Breast epithelium (tissue), 4 donors: ENCODE measurements around the gene BRIX1. TPM values are rescaled to one million over a fixed set of nuclear protein-coding genes. Genes with fewer than 3 reads are reported as not detected.

Source experiments
- DNase-seq, 2 donors: peaks; one replicate each; pipeline ENCODE4 v3.0.0-alpha.2; 2019; ENCODE audit warnings: low spot score in 2 of 2
- H3K27ac ChIP-seq, 2 donors: fragments of 200-600 bp; sonication (generic) in 1 of 2; one replicate each; pipeline ENCODE4 v1.5.1; 2016 to 2019; ENCODE audit warnings: mild to moderate bottlenecking in 1 of 2
- H3K27me3 ChIP-seq, 2 donors: fragments of 200-600 bp; sonication (generic) in 1 of 2; one replicate each; pipeline versions ENCODE4 v1.5.1 to v1.6.0; 2017 to 2019; ENCODE audit warnings: control low read depth in 1 of 2, mild to moderate bottlenecking in 1 of 2
- H3K36me3 ChIP-seq: fragments of 200-600 bp; one replicate; pipeline ENCODE4 v1.5.1; 2019
- H3K4me1 ChIP-seq, 2 donors: fragments of 200-600 bp; sonication (generic); one replicate each; pipeline ENCODE4 v1.5.1; 2016 to 2019; ENCODE audit warnings: control low read depth in 1 of 2
- H3K4me3 ChIP-seq, 3 donors: fragments of 200-600 bp; sonication (generic); 1 replicate in 2 of 3; 2 replicates in 1 of 3; pipeline ENCODE4 v1.5.1; 2016 to 2019; ENCODE audit warnings: mild to moderate bottlenecking in 3 of 3, moderate library complexity in 2 of 3
- H3K9me3 ChIP-seq, 2 donors: fragments of 200-600 bp; sonication (generic) in 1 of 2; one replicate each; pipeline ENCODE4 v1.5.1; 2016 to 2019; ENCODE audit warnings: control low read depth in 1 of 2
- CTCF ChIP-seq, 3 donors: fragments of 450-650 bp; IDR thresholded peaks; one replicate each; pipeline ENCODE4 v1.5.1; 2016 to 2017; ENCODE audit warnings: antibody characterized with exemption in 3 of 3, mild to moderate bottlenecking in 3 of 3, moderate library complexity in 3 of 3
- POLR2A ChIP-seq: fragments of 450-650 bp; IDR thresholded peaks from one replicate; pipeline ENCODE4 v1.6.1; 2016; ENCODE audit warnings: antibody characterized with exemption, mild to moderate bottlenecking, moderate library complexity
- POLR2AphosphoS5 ChIP-seq, 3 donors: sonication (generic); formaldehyde crosslinking; IDR thresholded peaks; one replicate each; pipeline ENCODE4 v1.6.1; 2017; ENCODE audit warnings: antibody characterized with exemption in 3 of 3
- intact Hi-C: fragments of 100-400 bp; cut with DNase I; formaldehyde crosslinking; loops from one replicate; pipeline ENCODE4 v1.15.1; 2023; ENCODE audit warnings: low total_unique reads
- total RNA-seq, 3 donors: library from RNA; depleted of rRNA; stranded (reverse); fragments of >200 nt; gene quantifications; one replicate each; pipeline ENCODE4 v1.1.0, GENCODE V29; 2016

Gene BRIX1
- total RNA-seq, 3 donors from 2014 or later, result 18.2 to 28.8 (median 23.7) TPM

GRCh38 chr5:34957321-34957720, 41.8 kb downstream of the BRIX1 start:
- H3K27me3 ChIP-seq, result no peaks in the 10 kb centered on the region
- no peaks in the 10 kb centered on the region for H3K4me1 ChIP-seq
- H3K4me3 ChIP-seq, result no peak overlapping the region
- no peaks in the 10 kb centered on the region for H3K9me3 ChIP-seq
- intact Hi-C loops, result no loop called here
- TF ChIP-seq POLR2AphosphoS5 (IDR thresholded peaks at IDR 0.05), result no peak
- TF ChIP-seq POLR2A, result no peak
- no peak for TF ChIP-seq CTCF (IDR thresholded peaks at IDR 0.05)
- DNase-seq, result no peak
- H3K36me3 ChIP-seq, result no peaks in the 10 kb centered on the region
- H3K27ac ChIP-seq, result no peak overlapping the region

- Histone ChIP-seq H3K4me1 (no peaks in the 10 kb centered on the region), H3K27me3 (no peaks in the 10 kb centered on the region), H3K27ac (no peak overlapping the region), H3K36me3 (no peaks in the 10 kb centered on the region), H3K4me3 (no peak overlapping the region), H3K9me3 (no peaks in the 10 kb centered on the region)
- DNase-seq, result no peak
- no peak for TF ChIP-seq POLR2AphosphoS5 (IDR thresholded peaks at IDR 0.05)
- no peak for TF ChIP-seq POLR2A
- peak in 2 of 3 donors; percentile 27 to 35 for TF ChIP-seq CTCF (IDR thresholded peaks at IDR 0.05)
- intact Hi-C loops, result no loop called here
Measured at GRCh38 chr5:34957857-34958690, 42.6 kb downstream of the BRIX1 start.

- intact Hi-C loops, result no loop called here
- no peak overlapping the region for H3K27ac ChIP-seq
- H3K36me3 ChIP-seq, result no peaks in the 10 kb centered on the region
- H3K4me1 ChIP-seq, result no peaks in the 10 kb centered on the region
- TF ChIP-seq POLR2A, result no peak
- TF ChIP-seq CTCF (IDR thresholded peaks at IDR 0.05), result no peak
- TF ChIP-seq POLR2AphosphoS5 (IDR thresholded peaks at IDR 0.05), result no peak
- H3K9me3 ChIP-seq, result no peaks in the 10 kb centered on the region
- DNase-seq, result no peak
- no peak overlapping the region for H3K4me3 ChIP-seq
- no peaks in the 10 kb centered on the region for H3K27me3 ChIP-seq
Measured at GRCh38 chr5:34959323-34959722, 43.8 kb downstream of the BRIX1 start.

GRCh38 chr5:34967540-34967939, 52.0 kb downstream of the BRIX1 start:
- intact Hi-C loops, result no loop called here
- TF ChIP-seq CTCF (IDR thresholded peaks at IDR 0.05) (no peak), POLR2AphosphoS5 (IDR thresholded peaks at IDR 0.05) (no peak), POLR2A (no peak)
- H3K27me3 ChIP-seq, result no peaks in the 10 kb centered on the region
- H3K27ac ChIP-seq, result no peak overlapping the region
- no peak overlapping the region for H3K4me3 ChIP-seq
- no peaks in the 10 kb centered on the region for H3K4me1 ChIP-seq
- no peaks in the 10 kb centered on the region for H3K36me3 ChIP-seq
- DNase-seq, result no peak
- H3K9me3 ChIP-seq, result peaks cover 0 to 6% of the 10 kb centered on the region in 2 donors

- DNase-seq, result no peak
- H3K4me3 ChIP-seq, result no peak overlapping the region
- H3K9me3 ChIP-seq, result peaks cover 0 to 6% of the 10 kb centered on the region in 2 donors
- H3K27ac ChIP-seq, result no peak overlapping the region
- intact Hi-C loops, result no loop called here
- no peaks in the 10 kb centered on the region for H3K27me3 ChIP-seq
- no peaks in the 10 kb centered on the region for H3K36me3 ChIP-seq
- TF ChIP-seq POLR2A, result no peak
- no peak for TF ChIP-seq CTCF (IDR thresholded peaks at IDR 0.05)
- no peak for TF ChIP-seq POLR2AphosphoS5 (IDR thresholded peaks at IDR 0.05)
- no peaks in the 10 kb centered on the region for H3K4me1 ChIP-seq
Measured at GRCh38 chr5:34968258-34968657, 52.7 kb downstream of the BRIX1 start.
